DND-41 (cell line): ENCODE data around the gene MCM9.

Source experiments
- ATAC-seq: fragments of 200-7000 bp; cut with Tn5 transposase; 3 replicates; pipeline ENCODE4 v1.9.1; 2021; ENCODE audit warnings: low read depth; ENCODE audit not compliant: insufficient read depth
- DNase-seq: peaks from one replicate; pipeline ENCODE4 v3.0.0-alpha.2; 2020
- H2AFZ ChIP-seq: 2 replicates; pipeline ENCODE4 v1.6.0; 2012; ENCODE audit warnings: low read depth, low read length
- H3K27ac ChIP-seq: 2 replicates; pipeline ENCODE4 v1.5.1; 2012; ENCODE audit warnings: low read length, inconsistent platforms
- H3K27me3 ChIP-seq: fragments of 200-600 bp; sonication (generic); 2 replicates; pipeline ENCODE4 v1.6.0; 2012; ENCODE audit warnings: low read length, mild to moderate bottlenecking, inconsistent platforms; ENCODE audit not compliant: insufficient read depth, poor library complexity
- H3K36me3 ChIP-seq: 2 replicates; pipeline ENCODE4 v1.5.1; 2012; ENCODE audit warnings: low read length, inconsistent platforms; ENCODE audit not compliant: insufficient read depth
- H3K4me1 ChIP-seq: 2 replicates; pipeline ENCODE4 v1.5.1; 2012; ENCODE audit warnings: mild to moderate bottlenecking, low read length; ENCODE audit not compliant: insufficient read depth
- H3K4me2 ChIP-seq: 2 replicates; pipeline ENCODE4 v1.6.0; 2012; ENCODE audit warnings: mild to moderate bottlenecking, moderate library complexity, low read length, inconsistent platforms; ENCODE audit not compliant: insufficient read depth
- H3K4me3 ChIP-seq, 2 experiments: fragments of 200-600 bp in 1 of 2; shearing (Covaris generic) in 1 of 2; 2 replicates each; pipeline ENCODE4 v1.5.1; 2012 to 2016; ENCODE audit warnings: inconsistent platforms in 2 of 2, low read length in 2 of 2, mild to moderate bottlenecking in 2 of 2, low read depth in 1 of 2, moderate library complexity in 1 of 2
- H3K79me2 ChIP-seq: 2 replicates; pipeline ENCODE4 v1.6.0; 2012; ENCODE audit warnings: low read length, inconsistent platforms; ENCODE audit not compliant: insufficient read depth
- H3K9ac ChIP-seq: 2 replicates; pipeline ENCODE4 v1.6.0; 2012; ENCODE audit warnings: low read depth, mild to moderate bottlenecking, inconsistent platforms, low read length, moderate library complexity
- H3K9me3 ChIP-seq: 2 replicates; pipeline ENCODE4 v1.5.1; 2012; ENCODE audit warnings: low read length, moderate library complexity, mild to moderate bottlenecking, inconsistent platforms; ENCODE audit not compliant: insufficient read depth, severe bottlenecking
- H4K20me1 ChIP-seq: 2 replicates; pipeline ENCODE4 v1.6.0; 2012; ENCODE audit warnings: low read length; ENCODE audit not compliant: insufficient read depth
- CTCF ChIP-seq: IDR thresholded peaks from 2 replicates; pipeline ENCODE4 v1.5.1; 2012; ENCODE audit warnings: borderline replicate concordance, low read length, moderate library complexity, mild to moderate bottlenecking; ENCODE audit not compliant: poor library complexity, severe bottlenecking; ENCODE audit errors: extremely low read depth
- EZH2 ChIP-seq: IDR thresholded peaks from 3 replicates; pipeline ENCODE4 v1.6.1; 2012; ENCODE audit warnings: borderline replicate concordance, low read depth, mild to moderate bottlenecking, moderate library complexity, low read length, inconsistent platforms; ENCODE audit not compliant: severe bottlenecking

MCM9 gene

GRCh38 chr6:118899948-118900347, 35.0 kb downstream of the MCM9 start:
- peaks cover 99% of the 10 kb centered on the region for H3K79me2 ChIP-seq
- peaks cover 45% of the 10 kb centered on the region for H4K20me1 ChIP-seq
- peaks cover 51% of the 10 kb centered on the region for H3K4me1 ChIP-seq
- H3K36me3 ChIP-seq, result peaks cover 72% of the 10 kb centered on the region
- DNase-seq (no peak), ATAC-seq (no peak)
- no peaks in the 10 kb centered on the region for H3K27me3 ChIP-seq
- no peak overlapping the region for H3K4me3 ChIP-seq
- no peak for TF ChIP-seq EZH2
- no peak for TF ChIP-seq CTCF
- H3K9me3 ChIP-seq, result no peaks in the 10 kb centered on the region
- H3K4me2 ChIP-seq, result peak overlapping the region; percentile 60; the same call in 1 of the 2 replicates
- H3K27ac ChIP-seq, result no peak overlapping the region
- H2AFZ ChIP-seq, result no peak overlapping the region
- no peak overlapping the region for H3K9ac ChIP-seq

GRCh38 chr6:118897386-118897785, 37.6 kb downstream of the MCM9 start:
- Histone ChIP-seq H3K4me3 (peak overlapping the region in 1 of 2 experiments; percentile 98; a peak in 1 of 4 replicates), H3K4me1 (peaks cover 61% of the 10 kb centered on the region), H4K20me1 (peaks cover 30% of the 10 kb centered on the region), H3K27ac (no peak overlapping the region; the same call in 1 of the 2 replicates), H3K4me2 (peak overlapping the region; percentile 60), H3K36me3 (peaks cover 52% of the 10 kb centered on the region), H3K9ac (0 out of 2 replicates have a peak overlapping the region, but pooled peaks have one; percentile 6), H3K27me3 (no peaks in the 10 kb centered on the region), H3K79me2 (peaks cover 97% of the 10 kb centered on the region), H2AFZ (no peak overlapping the region), H3K9me3 (no peaks in the 10 kb centered on the region)
- TF ChIP-seq CTCF (no peak), EZH2 (no peak)
- DNase-seq (no peak), ATAC-seq (no peak)

- Histone ChIP-seq H3K27me3 (no peaks in the 10 kb centered on the region), H3K79me2 (peaks cover 97% of the 10 kb centered on the region), H4K20me1 (peaks cover 28% of the 10 kb centered on the region), H3K4me2 (peak overlapping the region; percentile 60), H3K36me3 (peaks cover 43% of the 10 kb centered on the region), H3K9me3 (no peaks in the 10 kb centered on the region), H3K4me1 (peaks cover 70% of the 10 kb centered on the region), H3K4me3 (peak overlapping the region; percentile 98 to 99; a peak in 3 of 4 replicates), H3K27ac (peak overlapping the region; percentile 73), H2AFZ (peak overlapping the region; percentile 7; the same call in 1 of the 2 replicates), H3K9ac (peak overlapping the region; percentile 98)
- TF ChIP-seq EZH2 (no peak), CTCF (peak; percentile 60)
- DNase-seq (no peak), ATAC-seq (no peak)
Observed at GRCh38 chr6:118896339-118897136, 38.4 kb downstream of the MCM9 start.
